A549 (cell line): Measurements from ENCODE around the gene NTM.

Source experiments
- BHLHE40 ChIP-seq: IDR thresholded peaks from 2 replicates; pipeline ENCODE4 v1.6.1; 2012; ENCODE audit warnings: low read depth, low read length, inconsistent platforms
- CEBPB ChIP-seq, 2 experiments: fragments of >200 bp in 1 of 2; sonication (Bioruptor Twin) in 1 of 2; formaldehyde crosslinking in 1 of 2; IDR thresholded peaks; 2 replicates each; pipeline ENCODE4 v1.6.1; 2012 to 2016
- CTCF ChIP-seq: fragments of >200 bp; sonication (Bioruptor Twin); formaldehyde crosslinking; IDR thresholded peaks from 3 replicates; pipeline ENCODE4 v1.5.1; 2016
- EP300 ChIP-seq, 2 experiments: fragments of >200 bp; sonication (Bioruptor Twin); formaldehyde crosslinking; IDR thresholded peaks; 2 replicates in 1 of 2; 3 replicates in 1 of 2; pipeline ENCODE4 v1.6.1; 2016 to 2017
- FOSL2 ChIP-seq, 2 experiments: fragments of 450-650 bp in 1 of 2; fragments of >200 bp in 1 of 2; sonication (Bioruptor Twin) in 1 of 2; formaldehyde crosslinking; IDR thresholded peaks; 2 replicates each; pipeline versions ENCODE4 v1.5.0 to v1.6.1; 2016 to 2020; ENCODE audit warnings: mild to moderate bottlenecking in 1 of 2, moderate library complexity in 1 of 2
- HOXB13 ChIP-seq: fragments of 250-450 bp; sonication (Bioruptor Pico); IDR thresholded peaks from 2 replicates; pipeline ENCODE4 v1.5.0; 2020; ENCODE audit warnings: low read depth, mild to moderate bottlenecking, moderate library complexity
- PHF8 ChIP-seq: fragments of 200-600 bp; sonication (generic); IDR thresholded peaks from 2 replicates; pipeline ENCODE4 v1.6.1; 2016; ENCODE audit warnings: low read depth, mild to moderate bottlenecking, antibody characterized with exemption, moderate library complexity, borderline replicate concordance
- POLR2A ChIP-seq: IDR thresholded peaks from 2 replicates; pipeline ENCODE4 v1.6.1; 2012; ENCODE audit warnings: mild to moderate bottlenecking, low read length
- POLR2AphosphoS2 ChIP-seq: conservative IDR thresholded peaks from 2 replicates; pipeline ENCODE4 v1.6.1; 2012; ENCODE audit warnings: low read length, improper control_type of control experiment, inconsistent platforms
- RAD21 ChIP-seq, 2 experiments: fragments of >200 bp in 1 of 2; sonication (Bioruptor Twin) in 1 of 2; formaldehyde crosslinking in 1 of 2; IDR thresholded peaks in 1 of 2; conservative IDR thresholded peaks in 1 of 2; 2 replicates in 1 of 2; 3 replicates in 1 of 2; pipeline ENCODE4 v1.6.1; 2012 to 2018; ENCODE audit warnings: inconsistent platforms in 1 of 2
- TFCP2L1 ChIP-seq: fragments of 250-450 bp; sonication (Bioruptor Pico); IDR thresholded peaks from 2 replicates; pipeline ENCODE4 v1.5.0; 2021; ENCODE audit warnings: mild to moderate bottlenecking

- TF ChIP-seq POLR2AphosphoS2, result no peak
- no peak for TF ChIP-seq CTCF
- TF ChIP-seq CEBPB (IDR thresholded peaks at IDR 0.05), result no peak
- TF ChIP-seq POLR2A, result no peak
- TF ChIP-seq FOSL2 (IDR thresholded peaks at IDR 0.05), result no peak
- TF ChIP-seq FOSL2 (CRISPR knock-in tag; IDR thresholded peaks at IDR 0.05), result no peak
- TF ChIP-seq BHLHE40, result no peak
- TF ChIP-seq HOXB13 (CRISPR knock-in tag), result no peak
- no peak for TF ChIP-seq PHF8
- no peak for TF ChIP-seq EP300 (IDR thresholded peaks at IDR 0.05)
- TF ChIP-seq TFCP2L1 (CRISPR knock-in tag), result no peak
- TF ChIP-seq RAD21 (conservative IDR thresholded peaks at IDR 0.05 in 1 of 2, IDR thresholded peaks at IDR 0.05 in 1 of 2), result no peak
Measured at GRCh38 chr11:131692151-131692550, 321.7 kb downstream of the NTM start.
